Stimulated activated naive CD8-positive, alpha-beta T cell treated with anti-CD3 and anti-CD28 coated beads, Interleukin-15, amount 100 ng/mL, for 72 hours (primary cell): ENCODE data around the gene POTEB.
"Not testable (repeated sequence)": the region's sequence is repeated elsewhere in the genome, so short reads cannot be mapped to it uniquely, and the experiment has no call there.

Experiments
- ATAC-seq: fragments of 150-1000 bp; cut with Tn5 transposase; 2 replicates; pipeline ENCODE4 v1.10.0; 2021; ENCODE audit warnings: mild to moderate bottlenecking, moderate library complexity
- DNase-seq, 2 donors: peaks; one replicate each; pipeline ENCODE4 v3.0.0; 2021 to 2022
- H3K27ac Mint-ChIP-seq, 2 donors: one replicate each; pipeline ENCODE4 v1.8.0; 2022; ENCODE audit warnings: mild to moderate bottlenecking in 2 of 2, mixed read lengths in 2 of 2, moderate library complexity in 2 of 2
- H3K27me3 Mint-ChIP-seq: one replicate; pipeline ENCODE4 v1.8.0; 2022; ENCODE audit warnings: mixed read lengths
- H3K4me1 Mint-ChIP-seq: one replicate; pipeline ENCODE4 v1.8.0; 2022; ENCODE audit warnings: mild to moderate bottlenecking, mixed read lengths
- H3K4me3 Mint-ChIP-seq, 2 donors: one replicate each; pipeline ENCODE4 v1.8.0; 2022; ENCODE audit warnings: mild to moderate bottlenecking in 2 of 2, mixed read lengths in 2 of 2, moderate library complexity in 1 of 2
- H3K9me3 Mint-ChIP-seq, 2 donors: one replicate each; pipeline ENCODE4 v1.8.0; 2022; ENCODE audit warnings: mixed read lengths in 2 of 2

Gene POTEB

GRCh38 chr15:21877635-21878034 lies at the start of gene POTEB:
Gene POTEB, minus strand, starts transcription at chr15:21877735. Its CDS starts 489 bp downstream, at chr15:21877246.
- H3K9me3 Mint-ChIP-seq, ATAC-seq, DNase-seq, H3K27ac Mint-ChIP-seq, H3K27me3 Mint-ChIP-seq, H3K4me3 Mint-ChIP-seq, H3K4me1 Mint-ChIP-seq: not testable (repeated sequence)

- DNase-seq, H3K4me3 Mint-ChIP-seq, H3K27me3 Mint-ChIP-seq, H3K4me1 Mint-ChIP-seq, H3K9me3 Mint-ChIP-seq, H3K27ac Mint-ChIP-seq, ATAC-seq: not testable (repeated sequence)
These were observed 13.4 kb upstream of the POTEB start for GRCh38 chr15:21890955-21891354.

- DNase-seq, H3K9me3 Mint-ChIP-seq, H3K4me1 Mint-ChIP-seq, H3K4me3 Mint-ChIP-seq, ATAC-seq, H3K27ac Mint-ChIP-seq, H3K27me3 Mint-ChIP-seq: not testable (repeated sequence)
These were observed 12.0 kb upstream of the POTEB start for GRCh38 chr15:21889542-21889941.

- not testable (repeated sequence) for H3K9me3 Mint-ChIP-seq, H3K4me1 Mint-ChIP-seq, H3K4me3 Mint-ChIP-seq, H3K27ac Mint-ChIP-seq, ATAC-seq, DNase-seq, H3K27me3 Mint-ChIP-seq
These were observed 38.7 kb downstream of the POTEB start for GRCh38 chr15:21838831-21839230.
